ENCODE results near the gene LIME1.

The LIME1 gene

GRCh38 chr20:63751471-63752271 is 15.2 kb downstream of the LIME1 start:
- DNase-seq, result no peak

- no peak for DNase-seq
These were observed 16.1 kb downstream of the LIME1 start for GRCh38 chr20:63752411-63753101.

GRCh38 chr20:63753381-63753780 is 16.9 kb downstream of the LIME1 start:
- DNase-seq, result no peak

GRCh38 chr20:63754008-63754407 is 17.5 kb downstream of the LIME1 start:
- DNase-seq, result no peak

- no peak for DNase-seq
These were observed 19.6 kb downstream of the LIME1 start for GRCh38 chr20:63755933-63756647.

- DNase-seq, result no peak
These were observed 20.2 kb downstream of the LIME1 start for GRCh38 chr20:63756648-63756991.

GRCh38 chr20:63758152-63758551 is 21.7 kb downstream of the LIME1 start:
- DNase-seq, result no peak

DNA sequence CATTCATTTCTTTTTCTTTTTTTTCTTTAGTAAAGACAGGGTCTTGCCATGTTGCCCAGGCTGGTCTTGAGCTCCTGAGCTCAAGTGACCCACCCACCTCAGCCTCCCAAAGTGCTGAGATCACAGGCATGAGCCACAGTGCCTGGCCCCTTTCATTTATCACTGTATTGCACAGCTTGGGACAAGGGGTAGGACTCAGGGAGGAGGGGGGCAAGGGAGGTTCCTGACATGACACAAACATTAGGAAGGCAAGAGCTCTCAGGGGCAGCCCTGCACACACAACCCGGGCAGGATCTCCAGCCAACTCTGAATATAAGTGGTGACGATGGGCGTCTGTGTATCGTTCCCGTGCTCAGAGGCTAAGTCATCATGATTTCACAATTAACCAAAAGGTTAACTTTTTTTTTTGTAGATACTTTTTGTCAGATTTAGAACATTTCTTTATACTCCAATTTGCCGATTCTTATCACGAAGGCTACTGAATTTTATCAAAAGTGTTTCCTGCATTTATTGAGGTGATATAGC is 23.0 kb downstream of the LIME1 start:
- DNase-seq, result no peak

DNA sequence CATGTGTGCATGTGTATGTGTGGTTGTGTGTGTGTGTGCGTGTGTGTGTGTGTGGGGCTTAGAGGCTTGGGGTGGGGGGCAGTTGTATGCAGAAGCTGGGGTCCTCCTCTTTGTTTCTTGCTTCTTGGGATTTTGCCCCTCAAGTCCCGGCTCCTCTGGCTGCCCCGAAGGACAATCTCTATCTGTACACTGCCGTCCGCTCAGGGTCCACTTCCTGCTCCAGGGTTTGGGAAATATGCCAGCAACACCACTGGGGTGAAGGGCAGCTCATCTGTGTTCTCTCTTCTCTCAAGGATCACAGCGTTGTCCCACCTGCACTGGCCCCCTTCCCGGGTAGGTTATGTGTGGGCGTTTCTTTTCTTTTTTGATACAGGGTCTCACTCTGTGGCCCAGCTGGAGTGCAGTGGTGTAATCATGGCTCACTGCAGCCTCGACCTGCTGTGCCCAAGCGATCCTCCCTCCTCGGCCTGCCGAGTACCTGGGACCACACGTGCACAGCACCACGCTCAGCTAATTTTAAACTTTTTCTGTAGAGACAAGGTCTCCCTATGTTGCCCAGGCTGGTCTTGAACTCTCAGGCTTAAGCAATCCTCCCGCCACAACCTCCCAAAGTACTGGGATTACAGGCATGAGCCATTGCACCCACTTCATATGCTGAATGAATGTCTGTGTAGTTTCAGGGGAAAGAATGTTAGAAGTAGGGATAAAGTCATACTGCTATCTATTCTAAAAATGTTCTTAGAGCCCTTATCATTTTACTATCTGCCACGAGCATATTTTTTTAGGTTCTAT is 28.8 kb downstream of the LIME1 start:
- DNase-seq, result no peak

DNA sequence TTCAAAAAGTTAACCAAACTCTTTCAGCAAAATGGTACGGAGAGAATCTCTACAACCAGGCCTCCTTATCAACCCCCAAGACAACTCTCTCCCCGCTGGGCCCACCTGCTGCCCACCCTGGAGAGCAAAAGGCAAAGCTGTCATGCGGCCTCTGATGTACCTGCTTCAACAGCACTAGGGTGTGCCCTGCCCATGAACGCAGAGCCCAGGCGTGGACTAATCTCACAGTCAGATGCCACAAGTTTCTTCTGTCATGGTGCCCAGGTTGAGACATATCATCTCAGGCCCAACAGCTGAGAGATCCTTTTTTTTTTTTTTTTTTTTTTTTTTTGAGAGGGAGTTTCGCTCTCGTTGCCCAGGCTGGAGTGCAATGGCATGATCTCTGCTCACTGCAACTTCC is 29.4 kb downstream of the LIME1 start:
- no peak for DNase-seq

GRCh38 chr20:63766695-63767426 is 30.4 kb downstream of the LIME1 start:
- no peak for DNase-seq

GRCh38 chr20:63767456-63767855 is 31.0 kb downstream of the LIME1 start:
- no peak for DNase-seq

GRCh38 chr20:63767886-63768285 is 31.4 kb downstream of the LIME1 start:
- DNase-seq, result no peak

DNA sequence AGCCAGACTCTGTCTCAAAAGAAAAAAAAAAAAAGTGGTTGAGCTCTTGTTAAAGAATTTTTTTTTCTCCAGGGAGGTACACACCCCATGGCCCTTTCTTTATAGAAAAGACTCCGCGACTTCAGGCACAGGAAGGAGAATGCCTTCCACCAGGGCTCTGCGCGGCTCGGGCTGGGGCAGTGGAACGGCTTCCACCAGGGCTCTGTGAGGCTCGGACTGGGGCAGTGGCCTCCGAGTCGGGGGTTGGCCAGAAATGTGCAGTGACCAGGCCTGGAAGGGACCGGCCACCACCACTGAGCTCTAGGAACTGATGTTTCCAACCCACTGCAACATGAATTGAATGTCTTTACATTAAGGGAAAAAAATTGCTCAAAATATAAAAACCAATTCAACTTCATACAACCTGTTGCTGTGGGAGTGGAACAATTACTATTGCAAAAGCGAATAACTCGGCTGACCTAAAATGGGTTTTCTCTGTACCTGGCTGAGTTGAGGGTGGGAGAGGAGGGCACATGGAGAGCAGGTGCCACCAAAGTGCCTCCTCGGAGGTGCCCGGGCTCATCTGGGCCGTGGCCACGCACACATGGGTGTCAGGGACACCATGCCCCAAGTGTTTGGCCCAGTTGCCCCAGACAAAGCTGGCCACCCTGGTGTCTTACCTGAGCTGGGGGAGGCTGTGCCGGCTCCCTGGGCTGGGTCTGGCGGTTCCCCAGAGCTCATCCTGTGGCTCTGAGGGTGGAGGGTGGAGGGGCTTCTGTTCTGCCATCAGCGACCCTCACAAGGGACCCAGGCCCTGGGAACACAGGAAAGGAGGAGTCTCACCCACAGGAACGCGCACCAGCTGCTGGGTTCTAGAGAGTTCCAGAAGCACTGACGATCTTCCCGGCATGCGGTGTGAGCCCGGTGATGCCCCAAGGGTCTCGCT is 32.4 kb downstream of the LIME1 start:
- no peak for DNase-seq

- no peak for DNase-seq
These were observed 33.5 kb downstream of the LIME1 start for GRCh38 chr20:63769891-63770474.

DNA sequence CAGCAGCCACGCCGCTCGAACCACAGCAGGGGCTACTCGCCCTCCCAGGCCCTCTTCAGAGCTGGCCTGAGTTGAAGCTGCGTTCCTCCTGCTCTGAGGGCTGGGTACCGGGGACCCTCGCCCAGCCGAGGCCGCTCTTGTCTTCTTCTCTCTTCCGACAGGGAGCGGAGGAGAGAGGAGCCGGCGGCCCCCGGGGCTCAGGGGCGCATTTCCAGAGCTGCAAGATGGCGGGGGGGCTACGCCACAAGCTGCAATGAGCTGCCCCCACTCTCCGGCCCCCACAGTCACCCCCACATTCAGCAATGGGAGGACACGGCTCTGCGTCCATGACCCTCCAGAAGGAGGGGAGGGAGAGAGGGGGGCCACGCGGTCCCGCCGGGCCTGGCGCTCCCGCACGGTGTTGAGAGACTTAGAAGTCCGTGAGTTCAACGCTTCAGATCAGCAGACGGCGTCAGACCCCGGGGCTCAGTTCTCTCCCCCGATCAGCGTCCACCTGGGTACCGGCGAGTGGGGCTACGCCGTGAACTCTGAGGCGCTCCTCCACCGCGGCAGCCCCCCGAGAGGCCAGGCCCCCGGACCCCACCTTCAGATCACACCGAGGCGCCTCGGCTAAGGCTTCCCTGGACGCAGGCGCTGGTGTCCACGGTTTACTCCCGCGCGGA is 34.7 kb downstream of the LIME1 start:
- no peak for DNase-seq

DNA sequence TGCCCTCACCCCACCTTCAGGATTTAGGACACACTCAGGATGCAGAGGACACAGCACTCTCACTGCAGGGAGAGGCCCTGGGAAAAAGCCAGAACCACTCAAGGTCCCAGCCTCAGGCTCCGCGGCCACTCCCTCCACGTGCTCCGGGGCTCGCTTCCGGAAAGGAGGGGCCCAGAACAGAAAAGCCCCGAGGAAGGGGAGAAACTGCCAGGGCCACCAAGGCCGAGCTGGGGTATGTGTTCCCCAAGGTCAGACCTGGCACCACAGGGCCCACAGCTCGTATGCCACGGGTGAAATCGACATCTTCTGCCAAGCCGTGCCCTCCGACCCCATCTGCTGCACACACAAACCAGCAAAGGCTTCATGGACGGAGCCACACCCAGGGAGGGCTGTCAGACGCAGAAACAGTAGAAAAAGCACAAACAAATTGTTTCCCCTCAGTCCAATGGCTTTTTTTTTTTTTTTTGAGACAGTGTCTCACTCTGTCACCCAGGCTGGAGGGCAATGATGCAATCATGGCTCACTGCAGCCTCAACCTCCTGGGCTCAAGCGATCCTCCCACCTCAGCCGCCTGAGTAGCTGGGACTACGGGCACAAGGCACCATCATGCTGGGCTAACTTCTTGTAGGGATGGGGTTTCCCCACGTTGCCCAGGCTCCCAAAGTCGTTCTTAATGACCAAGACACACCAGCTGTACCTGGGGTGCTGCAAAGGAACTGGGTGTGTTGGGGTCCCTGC is 36.5 kb downstream of the LIME1 start:
- DNase-seq, result no peak

GRCh38 chr20:63773571-63774241 is 37.2 kb downstream of the LIME1 start:
- no peak for DNase-seq

DNA sequence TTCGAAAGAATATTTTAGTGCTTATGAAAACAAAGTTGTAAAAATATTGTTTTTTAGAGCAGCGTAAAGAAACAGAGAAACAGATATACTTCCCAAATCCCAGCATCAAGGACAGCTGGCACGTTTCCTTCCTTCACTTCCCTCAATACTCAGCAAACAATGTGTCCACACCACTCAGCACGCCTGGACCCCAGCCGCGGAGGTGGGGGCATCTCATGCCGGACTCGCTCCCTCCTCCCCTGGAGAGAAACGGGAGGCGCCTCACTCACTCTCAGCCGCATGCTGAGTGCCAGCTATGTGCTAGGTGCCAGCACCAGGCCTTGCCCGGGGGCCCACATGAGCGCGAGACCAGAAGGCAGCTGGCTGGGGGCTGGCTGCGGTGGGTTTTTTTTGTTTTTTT is 37.8 kb downstream of the LIME1 start:
- DNase-seq, result no peak
